Measurements from ENCODE around the gene FEN1.
A peak's percentile ranks its signal among the peaks of the same experiment; 100 is the strongest.

FEN1 gene

DNA sequence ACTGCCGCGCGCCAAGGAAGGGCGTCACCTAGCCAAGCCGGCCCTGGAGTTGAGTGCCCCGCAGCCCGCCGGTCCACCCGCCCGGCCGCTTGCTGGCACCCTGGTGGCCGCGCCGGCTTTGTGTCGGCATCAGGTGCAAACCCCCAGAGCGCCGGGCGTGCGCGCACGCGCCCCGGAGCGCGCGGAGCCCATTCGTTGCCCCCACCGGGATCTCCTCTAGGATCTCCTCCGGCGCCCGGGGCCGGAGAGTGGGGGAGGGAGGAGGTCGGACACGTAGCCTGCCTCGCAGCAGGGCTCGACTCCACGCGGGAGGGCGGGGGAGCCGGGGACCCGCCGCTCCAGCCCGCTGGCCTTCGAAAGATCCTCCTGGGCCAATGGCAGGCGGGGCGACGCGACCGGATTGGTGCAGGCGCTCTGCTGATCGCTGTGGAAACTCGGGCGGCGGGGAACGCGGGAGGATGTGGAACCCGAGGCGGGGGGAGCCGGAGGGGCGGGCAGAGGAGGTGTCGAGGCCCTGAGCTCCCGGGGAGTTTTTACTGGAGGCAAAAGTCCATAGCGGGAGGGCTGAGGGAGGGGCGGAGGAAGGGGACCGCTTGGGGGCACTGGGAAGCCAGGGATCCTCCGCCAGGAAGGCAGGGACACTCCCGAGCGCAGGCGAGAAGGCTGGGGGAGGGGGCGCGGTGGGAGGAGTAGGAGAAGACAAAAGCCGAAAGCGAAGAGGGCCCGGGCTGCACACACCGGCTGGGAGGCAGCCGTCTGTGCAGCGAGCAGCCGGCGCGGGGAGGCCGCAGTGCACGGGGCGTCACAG is 35.1 kb downstream of the FEN1 start, which contains the start of gene FADS2:
Gene FADS2, plus strand, starts transcription at position 730 of the 808 bp plus-strand sequence. CDS start 91 bp downstream, outside the sequence.
- peak; percentile 96 for DNase-seq

GRCh38 chr11:61828379-61828628 is 35.6 kb downstream of the FEN1 start:
- no peak for DNase-seq

GRCh38 chr11:61828629-61829407 is 36.1 kb downstream of the FEN1 start:
- peak; percentile 18 for DNase-seq

GRCh38 chr11:61829806-61830205 is 37.1 kb downstream of the FEN1 start:
- DNase-seq = no peak

DNA sequence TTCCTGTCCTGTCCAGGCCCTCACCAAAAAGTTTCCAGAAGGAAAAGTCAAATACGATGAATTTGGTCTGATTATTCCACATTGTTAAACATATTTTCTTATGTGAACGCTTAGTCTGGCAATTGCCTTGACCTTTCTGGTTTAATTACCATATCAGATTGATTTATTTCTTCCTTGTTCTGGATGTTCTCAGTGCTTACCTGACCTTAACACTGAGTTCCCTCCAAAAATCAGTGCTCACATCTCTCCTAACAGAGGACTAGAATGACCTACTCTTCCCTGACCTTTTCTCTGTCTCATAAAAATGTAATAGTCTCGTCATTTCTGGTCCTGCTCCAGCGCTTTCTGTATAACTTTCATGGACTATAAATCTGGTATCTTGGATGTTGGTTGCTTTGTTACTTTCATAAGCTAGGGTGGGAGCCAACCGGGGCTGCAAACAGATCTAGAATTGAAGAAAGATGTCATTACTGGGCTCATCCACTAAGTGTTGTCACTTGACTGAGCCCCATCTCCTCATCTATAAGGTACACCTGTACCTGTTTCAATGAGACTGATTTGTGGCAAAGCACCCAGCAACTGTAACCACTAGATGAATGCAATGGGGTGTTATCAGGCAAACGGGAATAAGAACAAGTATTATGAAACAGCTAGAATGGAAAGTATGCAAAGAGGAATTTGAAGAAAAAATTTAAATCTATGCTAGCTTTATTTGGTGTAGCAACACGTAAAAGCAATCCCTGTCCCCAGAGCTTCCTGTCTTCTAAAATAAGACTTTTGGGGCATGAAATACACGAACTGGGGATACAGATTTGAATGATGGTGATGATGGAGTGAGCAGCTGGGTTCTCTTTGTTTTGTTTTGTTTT is 37.8 kb downstream of the FEN1 start:
- DNase-seq = no peak

- no peak for DNase-seq
Observed at GRCh38 chr11:61832207-61832606, 39.5 kb downstream of the FEN1 start.

DNA sequence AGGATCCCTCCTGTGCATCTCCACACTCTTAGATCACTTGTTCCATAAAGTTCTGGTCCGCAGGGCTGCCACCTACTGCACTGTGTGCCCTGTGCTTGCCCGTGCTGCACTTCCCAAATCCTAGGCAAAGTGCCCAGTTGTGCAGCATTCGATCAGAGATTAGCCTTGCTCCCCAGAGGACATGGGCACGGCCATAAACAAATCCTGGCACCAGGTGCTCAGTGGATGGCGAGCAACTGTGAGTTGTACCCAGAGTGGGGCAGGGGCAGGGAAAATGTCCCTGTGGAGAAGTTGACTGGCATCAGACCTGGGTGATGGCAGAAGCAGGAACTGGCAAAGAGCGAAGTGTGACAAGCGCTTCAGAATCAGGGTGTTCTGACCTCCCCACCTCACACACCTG is 40.0 kb downstream of the FEN1 start:
- DNase-seq = no peak

DNA sequence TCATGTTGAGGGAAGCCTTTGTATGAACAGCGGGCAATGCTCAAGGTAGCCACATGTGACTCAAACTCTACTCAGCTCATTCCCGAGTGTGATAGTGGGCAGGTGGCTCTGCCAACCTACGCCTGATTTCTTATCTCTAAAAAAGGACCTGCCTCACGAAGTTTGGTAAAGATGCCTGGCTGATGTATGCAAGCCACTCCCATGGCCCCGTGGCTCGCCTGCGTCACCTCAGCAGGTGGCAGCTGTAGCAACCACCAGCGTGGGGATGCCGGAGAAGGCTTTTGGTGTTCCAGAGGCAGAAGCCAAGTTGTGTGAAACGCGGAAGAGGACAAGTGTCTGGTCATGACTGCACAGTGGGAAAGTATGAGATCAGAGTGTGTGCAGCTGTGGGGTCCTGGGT is 40.8 kb downstream of the FEN1 start:
- no peak for DNase-seq

DNA sequence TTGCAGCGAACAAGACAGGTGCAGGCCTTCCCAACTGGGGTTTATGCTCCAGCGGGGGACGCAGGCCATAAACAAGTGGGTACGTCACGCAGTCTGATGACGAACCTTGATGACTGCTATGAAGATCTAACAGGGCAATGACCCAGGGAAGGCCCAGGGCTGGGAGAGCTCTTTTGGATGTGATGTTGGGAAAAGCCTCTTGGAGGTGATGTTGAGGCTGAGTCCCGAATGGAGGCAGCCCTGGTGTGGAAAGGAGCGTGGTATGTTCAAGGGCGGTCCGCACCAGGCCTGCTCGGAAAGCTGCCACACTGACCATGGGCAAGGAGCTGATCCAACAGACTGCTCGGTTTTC is 41.2 kb downstream of the FEN1 start:
- no peak for DNase-seq

DNA sequence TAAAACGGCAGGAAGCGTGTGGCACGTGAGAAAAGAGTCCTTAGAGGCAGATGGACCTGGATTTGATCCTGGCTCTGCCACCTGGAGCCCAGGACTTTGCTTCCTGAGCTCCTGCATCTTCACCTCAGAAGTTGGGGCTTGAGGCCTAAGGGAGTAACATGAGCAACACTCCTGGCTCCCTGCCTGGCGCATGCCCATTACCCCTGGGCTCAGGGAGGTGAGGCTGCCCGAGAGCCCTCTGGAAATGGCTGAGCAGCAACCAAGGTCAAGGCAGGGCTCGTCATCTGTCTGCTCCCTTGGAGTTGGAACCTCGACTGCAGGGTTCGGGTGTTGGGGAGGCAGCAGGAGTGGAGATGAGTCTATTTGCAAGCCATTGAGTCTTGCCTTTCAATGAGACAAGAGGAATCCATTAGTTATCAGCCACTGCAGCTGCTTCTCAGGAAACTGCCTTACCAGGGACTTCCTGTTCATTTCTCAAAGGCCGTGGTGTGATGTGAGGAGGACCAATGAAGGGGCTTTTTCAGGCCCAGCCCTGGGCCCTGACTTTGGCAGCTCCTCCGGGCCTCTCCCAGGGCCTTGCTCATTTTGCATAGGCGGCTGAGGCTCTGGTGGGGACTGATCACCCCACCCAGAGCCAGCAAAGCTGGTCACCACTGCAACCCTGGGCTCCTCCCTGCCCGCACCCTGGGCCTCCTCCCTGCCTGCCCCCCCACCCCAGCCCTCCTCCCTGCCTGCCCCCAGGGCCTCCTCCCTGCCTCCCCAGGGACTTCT is 41.8 kb downstream of the FEN1 start:
- DNase-seq = no peak

DNA sequence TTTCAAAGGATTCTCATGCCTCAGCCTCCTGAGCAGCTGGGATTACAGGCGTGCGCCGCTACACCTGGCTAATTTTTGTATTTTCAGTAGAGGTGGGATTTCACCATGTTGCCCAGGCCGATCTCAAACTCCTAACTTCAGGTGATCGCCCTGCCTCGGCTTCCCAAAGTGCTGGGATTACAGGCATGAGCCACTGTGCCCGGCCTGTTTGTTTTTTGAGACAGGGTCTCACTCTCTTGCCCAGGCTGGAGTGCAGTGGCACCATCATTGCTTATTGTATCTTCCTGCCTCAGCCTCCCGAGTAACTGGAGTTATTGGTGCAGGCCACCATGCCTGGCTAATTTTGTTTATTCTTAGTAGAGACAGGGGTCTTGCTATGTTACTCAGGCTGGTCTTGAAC is 43.5 kb downstream of the FEN1 start:
- DNase-seq = no peak

- DNase-seq = no peak
Observed at GRCh38 chr11:61837411-61838005, 44.8 kb downstream of the FEN1 start.

DNA sequence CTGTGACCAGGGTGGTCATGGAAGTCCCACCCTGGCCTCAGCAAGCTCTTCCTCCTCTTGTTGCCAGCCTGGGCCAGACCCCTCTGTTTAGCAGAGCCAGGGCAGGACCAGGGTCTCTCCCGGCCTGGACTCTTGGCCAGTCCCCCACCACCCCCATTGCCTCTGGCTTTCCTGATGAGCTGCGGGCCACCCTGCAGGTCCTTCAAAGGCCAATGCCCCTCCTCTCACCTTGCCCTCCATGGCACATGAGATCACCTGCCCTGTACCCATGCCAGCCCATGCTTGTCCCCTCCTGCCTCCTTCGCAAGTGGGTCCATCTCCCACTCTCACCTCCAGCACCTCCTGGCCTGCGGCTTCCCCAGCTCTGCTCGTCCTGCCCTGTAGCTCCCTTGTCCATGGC is 45.8 kb downstream of the FEN1 start:
- no peak for DNase-seq

DNA sequence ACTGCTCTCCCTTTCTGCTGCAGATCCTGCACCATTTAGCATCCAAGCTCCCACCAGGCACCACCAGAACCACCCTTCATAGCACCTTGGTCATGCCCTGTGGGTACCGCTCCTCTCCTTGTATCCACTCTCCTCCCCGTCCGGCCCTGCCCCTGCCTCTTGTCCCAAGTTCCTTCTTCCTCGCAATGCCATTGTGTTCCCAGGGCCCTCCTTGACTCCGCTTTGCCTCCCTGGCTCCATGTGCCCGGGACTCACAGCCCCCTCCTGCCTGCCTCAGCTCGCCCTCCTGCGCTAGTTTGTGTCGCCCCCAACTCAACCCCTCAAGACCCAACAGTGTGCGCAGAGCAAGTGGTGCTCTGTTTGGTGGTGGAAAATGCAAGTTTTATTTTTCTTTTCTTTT is 46.2 kb downstream of the FEN1 start:
- DNase-seq = no peak

DNA sequence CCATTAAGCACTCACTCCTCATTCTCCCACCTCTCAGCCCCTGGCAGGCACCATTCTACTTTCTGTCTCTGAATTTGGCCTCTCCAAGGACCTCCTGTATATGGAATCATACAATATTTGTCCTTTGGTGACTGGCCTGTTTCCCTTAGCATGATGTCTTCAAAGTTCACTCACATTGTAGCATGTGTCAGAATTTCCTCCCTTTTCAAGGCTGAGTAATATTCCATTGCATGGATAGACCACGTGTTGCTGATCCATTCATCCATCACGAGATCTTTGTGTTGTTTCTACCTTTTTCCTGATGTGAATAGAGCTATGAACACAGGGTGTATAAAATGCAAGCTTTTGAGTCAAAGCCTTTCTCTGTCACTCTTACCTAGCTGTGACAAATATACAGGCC is 47.0 kb downstream of the FEN1 start:
- no peak for DNase-seq

- no peak for DNase-seq
Observed at GRCh38 chr11:61840371-61840770, 47.7 kb downstream of the FEN1 start.

DNA sequence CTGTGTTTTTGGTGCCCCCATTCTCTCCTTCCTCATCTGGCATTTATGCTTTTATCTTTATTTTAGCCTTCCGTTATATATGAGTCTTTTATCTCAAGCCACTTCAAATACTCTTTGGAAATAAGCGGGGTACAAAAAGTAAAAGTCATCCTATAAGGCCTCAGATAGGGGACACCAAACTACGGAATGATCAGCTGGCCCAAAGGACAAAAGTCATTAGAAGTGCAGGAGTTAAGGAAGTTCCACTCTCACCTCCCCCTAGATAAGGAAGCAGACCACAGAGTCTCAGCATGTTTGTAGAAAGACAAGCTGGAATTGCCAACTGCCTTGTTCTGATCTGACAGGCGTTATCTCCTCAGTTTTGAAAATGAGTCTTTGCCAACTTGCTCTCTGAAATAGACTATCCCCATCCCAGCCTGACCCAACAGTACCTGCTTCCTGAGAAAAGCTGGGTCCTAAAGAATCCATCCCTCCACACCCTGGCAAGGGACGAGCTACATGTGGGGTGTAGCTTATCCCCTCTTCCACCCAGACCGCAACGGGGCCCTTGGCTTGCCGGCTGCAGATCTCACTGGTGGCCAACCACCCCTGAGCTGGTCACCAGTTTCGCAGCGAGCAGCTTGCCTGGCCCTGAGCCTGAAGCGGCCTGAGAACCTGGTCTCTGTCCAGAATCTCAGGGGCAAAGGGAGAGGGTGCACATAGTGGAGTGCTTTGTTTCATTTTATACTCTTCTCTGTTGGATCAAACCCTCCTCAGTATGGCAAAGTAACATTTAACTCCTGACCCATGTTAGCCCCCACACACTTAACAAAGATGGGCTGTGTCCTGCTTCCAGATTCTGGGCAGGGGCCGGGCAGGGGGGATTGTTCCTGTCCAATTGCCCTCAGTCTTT is 49.2 kb downstream of the FEN1 start:
- DNase-seq = no peak

- DNase-seq = no peak
Observed at GRCh38 chr11:61842528-61842820, 49.8 kb downstream of the FEN1 start.

- DNase-seq = no peak
Observed at GRCh38 chr11:61844909-61845565, 52.3 kb downstream of the FEN1 start.

GRCh38 chr11:61846362-61847020 is 53.8 kb downstream of the FEN1 start:
- DNase-seq = no peak

All from NCI-H774 (cell line).